Mesodermal cell (in vitro differentiated cells): ENCODE data around the gene MOB3A.

Experiments used
- H3K27ac ChIP-seq: 2 replicates; pipeline ENCODE4 v1.7.0; 2013; ENCODE audit warnings: mild to moderate bottlenecking, low read depth, low read length, moderate library complexity; ENCODE audit not compliant: severe bottlenecking
- H3K36me3 ChIP-seq: 2 replicates; pipeline ENCODE4 v1.7.1; 2013; ENCODE audit warnings: mild to moderate bottlenecking, low read length, moderate library complexity; ENCODE audit not compliant: control insufficient read depth, insufficient read depth
- H3K4me1 ChIP-seq: one replicate; pipeline ENCODE4 v1.7.1; 2013; ENCODE audit warnings: mild to moderate bottlenecking, low read length; ENCODE audit not compliant: insufficient read depth, control insufficient read depth, poor library complexity, severe bottlenecking
- H3K4me3 ChIP-seq: 2 replicates; pipeline ENCODE4 v1.7.0; 2013; ENCODE audit warnings: low read length, control low read depth, mild to moderate bottlenecking; ENCODE audit not compliant: insufficient read depth, poor library complexity, severe bottlenecking; ENCODE audit errors: extremely low read depth
- H3K9me3 ChIP-seq: 2 replicates; pipeline ENCODE4 v1.7.1; 2013; ENCODE audit warnings: mild to moderate bottlenecking, low read length, moderate library complexity; ENCODE audit not compliant: control insufficient read depth
- WGBS, 2 experiments: methylation state at CpG; one replicate each; pipeline ENCODE4 v1.1.5; 2013; ENCODE audit warnings: missing lambda C conversion rate in 2 of 2; ENCODE audit not compliant: insufficient coverage in 2 of 2; 5-methylcytosine and 5-hydroxymethylcytosine counted together

Gene MOB3A

GRCh38 chr19:2123682-2124387 lies 27.7 kb upstream of the MOB3A start:
- H3K4me3 ChIP-seq, result no peak overlapping the region
- 92 to 93% methylated on average over 24 to 25 of the region's 25 CpGs for WGBS, 2 experiments
- H3K4me1 ChIP-seq, result no peaks in the 10 kb centered on the region
- no peak overlapping the region for H3K27ac ChIP-seq
- H3K36me3 ChIP-seq, result peaks cover 90% of the 10 kb centered on the region
- H3K9me3 ChIP-seq, result no peaks in the 10 kb centered on the region

- H3K9me3 ChIP-seq, result no peaks in the 10 kb centered on the region
- H3K27ac ChIP-seq, result no peak overlapping the region
- WGBS, 2 experiments, result 97 to 98% methylated on average over 8 to 10 of the region's 10 CpGs
- H3K36me3 ChIP-seq, result peaks cover 96% of the 10 kb centered on the region
- H3K4me1 ChIP-seq, result no peaks in the 10 kb centered on the region
- H3K4me3 ChIP-seq, result no peak overlapping the region
Observed at GRCh38 chr19:2122982-2123381, 26.9 kb upstream of the MOB3A start.

- 96 to 97% methylated on average over 10 of the region's 15 CpGs for WGBS, 2 experiments
- Histone ChIP-seq H3K9me3 (no peaks in the 10 kb centered on the region), H3K4me3 (no peak overlapping the region), H3K36me3 (peaks cover 96% of the 10 kb centered on the region), H3K27ac (no peak overlapping the region), H3K4me1 (no peaks in the 10 kb centered on the region)
Observed at GRCh38 chr19:2122251-2122650, 26.1 kb upstream of the MOB3A start.

GRCh38 chr19:2121416-2122051 lies 25.4 kb upstream of the MOB3A start:
- Histone ChIP-seq H3K27ac (no peak overlapping the region), H3K36me3 (peaks cover 96% of the 10 kb centered on the region), H3K4me3 (no peak overlapping the region), H3K9me3 (no peaks in the 10 kb centered on the region), H3K4me1 (no peaks in the 10 kb centered on the region)
- WGBS, 2 experiments, result 95 to 96% methylated on average over 24 to 27 of the region's 27 CpGs

- Histone ChIP-seq H3K4me3 (no peak overlapping the region), H3K9me3 (no peaks in the 10 kb centered on the region), H3K36me3 (peaks cover 98% of the 10 kb centered on the region), H3K27ac (no peak overlapping the region), H3K4me1 (no peaks in the 10 kb centered on the region)
- 97% methylated on average over 24 to 26 of the region's 26 CpGs for WGBS, 2 experiments
Observed at GRCh38 chr19:2120821-2121220, 24.7 kb upstream of the MOB3A start.

GRCh38 chr19:2119921-2120785 lies 24.0 kb upstream of the MOB3A start:
- no peaks in the 10 kb centered on the region for H3K9me3 ChIP-seq
- H3K27ac ChIP-seq, result no peak overlapping the region
- peaks cover 97% of the 10 kb centered on the region for H3K36me3 ChIP-seq
- H3K4me3 ChIP-seq, result no peak overlapping the region
- WGBS, 2 experiments, result 96 to 97% methylated on average over 27 to 28 of the region's 31 CpGs
- no peaks in the 10 kb centered on the region for H3K4me1 ChIP-seq

- Histone ChIP-seq H3K27ac (no peak overlapping the region), H3K4me3 (no peak overlapping the region), H3K36me3 (peaks cover 99% of the 10 kb centered on the region), H3K9me3 (no peaks in the 10 kb centered on the region), H3K4me1 (no peaks in the 10 kb centered on the region)
- WGBS, 2 experiments, result 98 to 99% methylated on average over 16 to 18 of the region's 18 CpGs
Observed at GRCh38 chr19:2118438-2118837, 22.3 kb upstream of the MOB3A start.

GRCh38 chr19:2117215-2117960 lies 21.3 kb upstream of the MOB3A start:
- Histone ChIP-seq H3K4me1 (no peaks in the 10 kb centered on the region), H3K36me3 (peaks cover 95% of the 10 kb centered on the region), H3K4me3 (no peak overlapping the region), H3K9me3 (no peaks in the 10 kb centered on the region), H3K27ac (no peak overlapping the region)
- WGBS, 2 experiments, result 95 to 97% methylated on average over 26 to 27 of the region's 27 CpGs

- 94 to 96% methylated on average over 25 of the region's 25 CpGs for WGBS, 2 experiments
- Histone ChIP-seq H3K9me3 (no peaks in the 10 kb centered on the region), H3K36me3 (peaks cover 95% of the 10 kb centered on the region), H3K4me1 (no peaks in the 10 kb centered on the region), H3K27ac (no peak overlapping the region), H3K4me3 (no peak overlapping the region)
Observed at GRCh38 chr19:2116507-2116906, 20.4 kb upstream of the MOB3A start.

GRCh38 chr19:2115911-2116426 lies 19.8 kb upstream of the MOB3A start:
- Histone ChIP-seq H3K4me1 (no peaks in the 10 kb centered on the region), H3K36me3 (peaks cover 95% of the 10 kb centered on the region), H3K27ac (no peak overlapping the region), H3K9me3 (no peaks in the 10 kb centered on the region), H3K4me3 (no peak overlapping the region)
- WGBS, 2 experiments, result 96% methylated on average over 12 to 22 of the region's 24 CpGs
